Right lobe of liver (tissue), 6 donors: ENCODE measurements around the gene ZAR1. TPM values are rescaled to one million over a fixed set of nuclear protein-coding genes. Genes with fewer than 3 reads are reported as not detected.

Experiments
- ATAC-seq, 4 donors: fragments of 200-7000 bp; cut with Tn5 transposase; one replicate each; pipeline ENCODE4 v1.9.1; 2020; ENCODE audit warnings: mild to moderate bottlenecking in 4 of 4, moderate library complexity in 4 of 4
- DNase-seq, 3 donors: peaks; one replicate each; pipeline ENCODE4 v3.0.0-alpha.2; 2020
- H3K27ac ChIP-seq, 3 donors: fragments of 200-600 bp; one replicate each; pipeline ENCODE4 v1.8.0; 2022
- H3K27me3 ChIP-seq, 2 donors: fragments of 200-600 bp; one replicate each; pipeline ENCODE4 v1.8.0; 2022
- H3K36me3 ChIP-seq, 4 donors: fragments of 200-600 bp; sonication (generic) in 1 of 4; one replicate each; pipeline versions ENCODE4 v1.5.1 to v1.8.0; 2017 to 2022; ENCODE audit warnings: control low read depth in 1 of 4
- H3K4me1 ChIP-seq, 4 donors: fragments of 200-600 bp; sonication (generic) in 1 of 4; one replicate each; pipeline versions ENCODE4 v1.5.1 to v1.8.0; 2017 to 2022; ENCODE audit warnings: control low read depth in 1 of 4
- H3K4me3 ChIP-seq, 3 donors: fragments of 200-600 bp; one replicate each; pipeline ENCODE4 v1.8.0; 2022
- H3K9me3 ChIP-seq, 4 donors: fragments of 200-600 bp; sonication (generic) in 1 of 4; one replicate each; pipeline versions ENCODE4 v1.5.1 to v1.8.0; 2017 to 2022; ENCODE audit warnings: control low read depth in 1 of 4
- POLR2A ChIP-seq: fragments of 450-650 bp; IDR thresholded peaks from one replicate; pipeline ENCODE4 v1.6.1; 2017; ENCODE audit warnings: antibody characterized with exemption, mild to moderate bottlenecking
- WGBS: methylation state at CpG from one replicate; pipeline ENCODE4 v1.1.6; 2018; ENCODE audit warnings: low coverage, low lambda C conversion rate; ENCODE audit not compliant: insufficient coverage; ENCODE audit errors: missing lambda C conversion rate; 5-methylcytosine and 5-hydroxymethylcytosine counted together
- intact Hi-C, 2 donors: fragments of 100-400 bp; cut with DNase I; formaldehyde crosslinking; loops; one replicate each; pipeline versions ENCODE4 v1.11.2 to v1.14.1; 2022
- total RNA-seq, 6 experiments: library from RNA; depleted of rRNA in 2 of 6; stranded (reverse); fragments of >200 nt in 2 of 6; fragmentation: NEBNext Ultra II Directional in 3 of 6; extraction: Animal tissue kit (Norgen Biotek cat#: 25700) in 3 of 6; gene quantifications; one replicate each; pipeline versions ENCODE4 v1.1.0 to v1.2.4, GENCODE V29; 2016 to 2023
- TF ChIP-seq, protein P1 (sequence below), 4 donors: fragments of 200-600 bp in 3 of 4; fragments of 450-650 bp in 1 of 4; IDR thresholded peaks; one replicate each; pipeline versions ENCODE4 v1.5.1 to v1.8.0; 2016 to 2022; ENCODE audit warnings: antibody characterized with exemption in 4 of 4, mild to moderate bottlenecking in 2 of 4
- donor health status: DM: no; HTN: yes; CAD: no.
- donor health status: DM: no; HTN: no; CAD: no.
- donor health status: DM: no; HTN: no; CAD: no.
- donor health status: DM: no; HTN: yes; CAD: no.
- donor health status: DM: no; HTN: yes; CAD: no.

The ZAR1 gene
- total RNA-seq, 6 experiments from 2014 or later, result not detected

DNA sequence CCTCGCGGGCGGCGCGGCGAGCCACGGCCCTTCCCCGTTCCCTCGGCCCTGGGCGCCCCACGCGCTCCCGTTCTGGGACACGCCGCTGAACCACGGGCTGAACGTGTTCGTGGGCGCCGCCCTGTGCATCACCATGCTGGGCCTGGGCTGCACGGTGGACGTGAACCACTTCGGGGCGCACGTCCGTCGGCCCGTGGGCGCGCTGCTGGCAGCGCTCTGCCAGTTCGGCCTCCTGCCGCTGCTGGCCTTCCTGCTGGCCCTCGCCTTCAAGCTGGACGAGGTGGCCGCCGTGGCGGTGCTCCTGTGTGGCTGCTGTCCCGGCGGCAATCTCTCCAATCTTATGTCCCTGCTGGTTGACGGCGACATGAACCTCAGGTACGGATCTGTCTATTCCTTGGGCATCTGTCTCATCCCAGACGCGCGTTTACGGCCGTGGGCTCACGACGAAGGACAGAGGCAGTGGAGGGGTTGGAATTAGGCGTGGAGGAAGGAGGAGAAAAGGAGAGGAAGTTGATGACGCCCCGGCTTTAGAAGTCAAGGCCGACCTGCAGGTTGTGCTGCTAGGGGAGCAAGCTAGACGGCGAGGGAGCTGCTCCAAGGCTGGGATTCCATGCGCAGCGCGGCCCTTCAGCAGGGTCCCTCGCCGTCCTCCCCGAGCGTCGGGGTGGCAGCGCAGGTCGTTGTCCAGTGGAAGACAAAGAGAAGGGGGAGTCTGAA is 6.1 kb upstream of the ZAR1 start:
- H3K27ac ChIP-seq, result no peak overlapping the region
- peaks cover 9 to 14% of the 10 kb centered on the region in 2 donors for H3K27me3 ChIP-seq
- DNase-seq (no peak), ATAC-seq (peak in 2 of 4 donors; percentile 12 to 31)
- no peaks in the 10 kb centered on the region for H3K36me3 ChIP-seq
- WGBS, result 7% methylated on average over 22 of the region's 66 CpGs
- H3K9me3 ChIP-seq, result no peaks in the 10 kb centered on the region
- peak overlapping the region in 1 of 3 donors; percentile 19 for H3K4me3 ChIP-seq
- no peaks in the 10 kb centered on the region for H3K4me1 ChIP-seq
- intact Hi-C loops, result no loop called here
- TF ChIP-seq, protein P1, sequence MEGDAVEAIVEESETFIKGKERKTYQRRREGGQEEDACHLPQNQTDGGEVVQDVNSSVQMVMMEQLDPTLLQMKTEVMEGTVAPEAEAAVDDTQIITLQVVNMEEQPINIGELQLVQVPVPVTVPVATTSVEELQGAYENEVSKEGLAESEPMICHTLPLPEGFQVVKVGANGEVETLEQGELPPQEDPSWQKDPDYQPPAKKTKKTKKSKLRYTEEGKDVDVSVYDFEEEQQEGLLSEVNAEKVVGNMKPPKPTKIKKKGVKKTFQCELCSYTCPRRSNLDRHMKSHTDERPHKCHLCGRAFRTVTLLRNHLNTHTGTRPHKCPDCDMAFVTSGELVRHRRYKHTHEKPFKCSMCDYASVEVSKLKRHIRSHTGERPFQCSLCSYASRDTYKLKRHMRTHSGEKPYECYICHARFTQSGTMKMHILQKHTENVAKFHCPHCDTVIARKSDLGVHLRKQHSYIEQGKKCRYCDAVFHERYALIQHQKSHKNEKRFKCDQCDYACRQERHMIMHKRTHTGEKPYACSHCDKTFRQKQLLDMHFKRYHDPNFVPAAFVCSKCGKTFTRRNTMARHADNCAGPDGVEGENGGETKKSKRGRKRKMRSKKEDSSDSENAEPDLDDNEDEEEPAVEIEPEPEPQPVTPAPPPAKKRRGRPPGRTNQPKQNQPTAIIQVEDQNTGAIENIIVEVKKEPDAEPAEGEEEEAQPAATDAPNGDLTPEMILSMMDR (IDR thresholded peaks at IDR 0.05), result no peak
- no peak for TF ChIP-seq POLR2A

DNA sequence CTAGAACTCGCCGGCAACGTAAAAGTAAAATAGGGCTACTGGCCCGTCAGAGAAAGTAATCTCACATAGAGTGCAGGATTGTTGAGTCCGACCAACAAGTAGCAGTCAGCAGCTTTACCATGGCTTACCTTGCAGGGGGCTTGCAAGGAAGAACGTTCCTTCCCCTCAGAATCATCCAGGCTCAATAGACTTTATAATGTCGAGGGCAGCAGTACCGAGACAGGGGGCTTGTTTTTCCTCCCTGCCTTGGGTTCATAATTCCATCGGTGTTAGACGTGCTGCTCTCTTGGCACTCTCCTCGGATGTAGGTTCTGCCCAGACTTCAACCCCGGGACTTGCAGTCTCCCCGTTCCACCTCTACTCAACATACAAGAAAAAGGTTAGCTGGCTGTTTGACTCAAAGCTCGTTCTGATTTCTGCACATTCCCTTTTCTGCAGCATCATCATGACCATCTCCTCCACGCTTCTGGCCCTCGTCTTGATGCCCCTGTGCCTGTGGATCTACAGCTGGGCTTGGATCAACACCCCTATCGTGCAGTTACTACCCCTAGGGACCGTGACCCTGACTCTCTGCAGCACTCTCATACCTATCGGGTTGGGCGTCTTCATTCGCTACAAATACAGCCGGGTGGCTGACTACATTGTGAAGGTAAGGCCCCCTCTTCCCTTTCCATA is 5.4 kb upstream of the ZAR1 start:
- Histone ChIP-seq H3K36me3 (no peaks in the 10 kb centered on the region), H3K4me1 (peaks cover 0 to 3% (median 0%) of the 10 kb centered on the region in 4 donors), H3K27me3 (peaks cover 11 to 16% of the 10 kb centered on the region in 2 donors), H3K4me3 (no peak overlapping the region), H3K9me3 (no peaks in the 10 kb centered on the region), H3K27ac (no peak overlapping the region)
- WGBS, result 20% methylated on average over 13 of the region's 22 CpGs
- intact Hi-C loops, result no loop called here
- TF ChIP-seq, protein P1 (IDR thresholded peaks at IDR 0.05), result no peak
- TF ChIP-seq POLR2A, result no peak
- ATAC-seq, result no peak
- DNase-seq, result no peak

DNA sequence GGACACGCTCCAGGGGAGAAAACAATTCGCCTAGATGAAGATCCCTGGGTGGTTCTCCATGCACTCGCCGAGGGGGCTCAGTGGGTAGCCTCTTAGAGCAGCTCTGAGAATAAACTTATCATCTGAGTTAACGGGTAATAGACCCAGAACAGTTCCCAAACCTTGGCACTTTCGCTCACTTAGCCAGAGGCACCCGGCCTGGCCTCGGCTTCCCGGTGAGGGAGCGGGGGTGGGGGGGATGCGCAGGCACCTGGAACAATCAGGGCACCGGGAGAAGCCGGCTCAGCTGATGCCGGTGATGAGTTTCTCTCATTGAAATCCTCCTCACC is 405 bp upstream of the ZAR1 start:
- Histone ChIP-seq H3K4me1 (peaks cover 0 to 5% (median 0%) of the 10 kb centered on the region in 4 donors), H3K36me3 (no peaks in the 10 kb centered on the region), H3K27ac (no peak overlapping the region), H3K27me3 (peaks cover 5 to 20% of the 10 kb centered on the region in 2 donors), H3K9me3 (no peaks in the 10 kb centered on the region), H3K4me3 (no peak overlapping the region)
- DNase-seq, result no peak
- no peak for TF ChIP-seq POLR2A
- TF ChIP-seq, protein P1 (IDR thresholded peaks at IDR 0.05), result no peak
- no peak for ATAC-seq
- WGBS, result 37% methylated on average over 5 of the region's 14 CpGs
- intact Hi-C loops, result no loop called here

DNA sequence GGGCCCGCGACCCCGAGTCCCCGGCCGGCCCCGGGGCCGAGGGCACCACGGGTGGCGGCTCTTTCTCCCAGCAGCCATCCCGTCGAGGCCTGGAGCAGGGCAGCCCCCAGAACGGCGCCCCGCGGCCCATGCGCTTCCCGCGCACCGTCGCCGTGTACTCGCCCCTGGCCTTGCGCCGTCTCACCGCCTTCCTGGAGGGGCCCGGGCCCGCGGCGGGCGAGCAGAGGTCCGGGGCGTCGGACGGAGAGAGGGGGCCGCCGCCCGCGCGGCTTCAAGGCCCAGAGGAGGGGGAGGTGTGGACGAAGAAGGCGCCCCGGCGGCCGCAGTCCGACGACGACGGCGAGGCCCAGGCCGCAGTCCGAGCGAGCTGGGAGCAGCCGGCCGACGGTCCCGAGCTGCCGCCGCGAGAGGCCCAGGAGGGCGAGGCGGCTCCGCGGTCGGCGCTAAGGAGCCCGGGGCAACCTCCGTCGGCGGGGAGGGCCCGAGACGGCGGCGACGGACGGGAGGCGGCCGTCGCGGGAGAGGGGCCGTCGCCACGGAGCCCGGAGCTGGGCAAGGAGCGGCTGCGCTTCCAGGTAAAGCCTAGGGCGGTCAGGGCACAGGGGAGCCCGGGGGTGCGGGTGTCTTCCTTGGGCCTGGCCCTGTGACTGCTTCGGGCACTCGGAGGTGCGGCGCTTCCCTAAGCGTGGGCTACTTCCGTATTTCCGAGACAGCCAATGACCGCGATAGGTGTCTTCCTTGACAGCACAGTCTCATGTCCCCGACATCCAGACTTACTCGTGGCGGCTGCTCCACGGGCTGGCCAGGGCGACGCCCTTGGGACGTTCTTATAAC is 845 bp downstream of the ZAR1 start:
- peaks cover 0 to 5% (median 0%) of the 10 kb centered on the region in 4 donors for H3K4me1 ChIP-seq
- no peak for TF ChIP-seq POLR2A
- TF ChIP-seq, protein P1 (IDR thresholded peaks at IDR 0.05), result no peak
- no peak overlapping the region for H3K4me3 ChIP-seq
- no peak for DNase-seq
- no peaks in the 10 kb centered on the region for H3K9me3 ChIP-seq
- no peak overlapping the region for H3K27ac ChIP-seq
- H3K36me3 ChIP-seq, result no peaks in the 10 kb centered on the region
- intact Hi-C loops, result no loop called here
- H3K27me3 ChIP-seq, result peaks cover 5 to 20% of the 10 kb centered on the region in 2 donors
- peak in 1 of 4 donors; percentile 14 for ATAC-seq
- 13% methylated on average over 3 of the region's 104 CpGs for WGBS
